Hepatocyte (in vitro differentiated cells): Measurements from ENCODE around the gene SERTAD2. TPM values are rescaled to one million over a fixed set of nuclear protein-coding genes. Genes with fewer than 3 reads are reported as not detected.
A peak's percentile ranks its signal among the peaks of the same experiment; 100 is the strongest.

ENCODE experiments used
- DNase-seq: peaks from one replicate; pipeline ENCODE4 v3.0.0-alpha.2; 2016; ENCODE audit warnings: low spot score
- H2AFZ ChIP-seq: fragments of 200-600 bp; sonication (generic); 2 replicates; pipeline ENCODE4 v1.6.0; 2016; ENCODE audit warnings: antibody characterized with exemption, mild to moderate bottlenecking
- H3K27ac ChIP-seq: fragments of 200-600 bp; sonication (generic); 2 replicates; pipeline ENCODE4 v1.5.1; 2016; ENCODE audit warnings: mild to moderate bottlenecking
- H3K27me3 ChIP-seq: fragments of 200-600 bp; sonication (generic); 2 replicates; pipeline ENCODE4 v1.6.1; 2016
- H3K36me3 ChIP-seq: fragments of 200-600 bp; sonication (generic); replicated peaks from 2 replicates; pipeline ENCODE4 v1.5.1; 2016; ENCODE audit warnings: low read depth; ENCODE audit not compliant: insufficient read depth
- H3K4me1 ChIP-seq: fragments of 200-600 bp; sonication (generic); 2 replicates; pipeline ENCODE4 v1.5.1; 2016; ENCODE audit warnings: mild to moderate bottlenecking, moderate library complexity; ENCODE audit not compliant: insufficient read depth
- H3K4me2 ChIP-seq: fragments of 200-600 bp; sonication (generic); 2 replicates; pipeline ENCODE4 v1.6.0; 2016
- H3K4me3 ChIP-seq: fragments of 200-600 bp; sonication (generic); 2 replicates; pipeline ENCODE4 v1.5.1; 2016; ENCODE audit warnings: mild to moderate bottlenecking
- H3K79me2 ChIP-seq: fragments of 200-600 bp; sonication (generic); 2 replicates; pipeline ENCODE4 v1.6.0; 2017; ENCODE audit warnings: mild to moderate bottlenecking
- H3K9me2 ChIP-seq: fragments of 200-600 bp; sonication (generic); replicated peaks from 2 replicates; pipeline ENCODE4 v1.6.0; 2017; ENCODE audit warnings: mild to moderate bottlenecking; ENCODE audit not compliant: insufficient read depth
- H3K9me3 ChIP-seq: fragments of 200-600 bp; sonication (generic); 2 replicates; pipeline ENCODE4 v1.5.1; 2016; ENCODE audit warnings: low read depth, mild to moderate bottlenecking
- H4K20me1 ChIP-seq: fragments of 200-600 bp; sonication (generic); 2 replicates; pipeline ENCODE4 v1.6.0; 2016; ENCODE audit warnings: mild to moderate bottlenecking; ENCODE audit not compliant: insufficient read depth, poor library complexity, severe bottlenecking
- CTCF ChIP-seq: fragments of 200-600 bp; sonication (generic); IDR thresholded peaks from 2 replicates; pipeline ENCODE4 v1.5.1; 2016; ENCODE audit warnings: antibody characterized with exemption, mild to moderate bottlenecking; ENCODE audit not compliant: poor library complexity
- EZH2 ChIP-seq: fragments of 200-600 bp; sonication (generic); IDR thresholded peaks from 2 replicates; pipeline ENCODE4 v1.6.1; 2016; ENCODE audit warnings: antibody characterized with exemption, mild to moderate bottlenecking, borderline replicate concordance
- EZH2phosphoT487 ChIP-seq: fragments of 200-600 bp; sonication (generic); IDR thresholded peaks from one replicate; pipeline ENCODE4 v1.6.1; 2018; ENCODE audit warnings: antibody characterized with exemption, mild to moderate bottlenecking, low read depth, moderate library complexity; ENCODE audit not compliant: unreplicated experiment, severe bottlenecking
- WGBS: methylation state at CpG from one replicate; pipeline ENCODE4 v1.1.6; 2016; ENCODE audit warnings: low lambda C conversion rate; ENCODE audit errors: missing lambda C conversion rate; 5-methylcytosine and 5-hydroxymethylcytosine counted together
- polyA plus RNA-seq: library from polyadenylated mRNA; unstranded; fragments of >200 nt; fragmentation: Nextera tagmentation; extraction: Ambion mirVana; gene quantifications from 2 replicates; pipeline ENCODE4 v1.2.1, GENCODE V29; 2016
- total RNA-seq: library from RNA; depleted of rRNA; stranded (reverse); fragments of >200 nt; gene quantifications from 2 replicates; pipeline ENCODE4 v1.2.3, GENCODE V29; 2014

Gene SERTAD2
- total and polyA plus RNA-seq, 2 experiments from 2014 or later, result 13.8 to 23.8 TPM

GRCh38 chr2:64629875-64630274, 23.8 kb downstream of the SERTAD2 start:
- Histone ChIP-seq H3K27me3 (no peaks in the 10 kb centered on the region), H3K27ac (no peak overlapping the region), H3K4me1 (peaks cover 22% of the 10 kb centered on the region), H3K4me2 (no peak overlapping the region), H2AFZ (no peak overlapping the region), H3K9me2 (no peaks in the 10 kb centered on the region), H3K4me3 (no peak overlapping the region), H4K20me1 (peaks cover 16% of the 10 kb centered on the region), H3K79me2 (peaks cover 19% of the 10 kb centered on the region), H3K36me3 (no peaks in the 10 kb centered on the region), H3K9me3 (no peaks in the 10 kb centered on the region)
- TF ChIP-seq EZH2 (no peak), CTCF (no peak), EZH2phosphoT487 (no peak)
- WGBS, result 88% methylated on average over 7 of the region's 7 CpGs
- DNase-seq, result no peak

GRCh38 chr2:64629329-64629781, 24.4 kb downstream of the SERTAD2 start:
- H2AFZ ChIP-seq, result no peak overlapping the region
- peaks cover 11% of the 10 kb centered on the region for H4K20me1 ChIP-seq
- H3K4me3 ChIP-seq, result no peak overlapping the region
- DNase-seq, result peak; percentile 57
- no peak overlapping the region for H3K4me2 ChIP-seq
- H3K9me2 ChIP-seq, result no peaks in the 10 kb centered on the region
- no peak for TF ChIP-seq EZH2phosphoT487
- no peak for TF ChIP-seq CTCF
- TF ChIP-seq EZH2, result no peak
- H3K4me1 ChIP-seq, result peaks cover 16% of the 10 kb centered on the region
- H3K36me3 ChIP-seq, result no peaks in the 10 kb centered on the region
- WGBS, result 78% methylated on average over 10 of the region's 10 CpGs
- no peaks in the 10 kb centered on the region for H3K27me3 ChIP-seq
- H3K9me3 ChIP-seq, result no peaks in the 10 kb centered on the region
- no peak overlapping the region for H3K27ac ChIP-seq
- peaks cover 13% of the 10 kb centered on the region for H3K79me2 ChIP-seq

- Histone ChIP-seq H3K27ac (no peak overlapping the region), H2AFZ (no peak overlapping the region), H3K9me2 (no peaks in the 10 kb centered on the region), H3K36me3 (no peaks in the 10 kb centered on the region), H4K20me1 (no peaks in the 10 kb centered on the region), H3K4me1 (peaks cover 7% of the 10 kb centered on the region), H3K27me3 (no peaks in the 10 kb centered on the region), H3K4me2 (no peak overlapping the region), H3K4me3 (no peak overlapping the region), H3K9me3 (no peaks in the 10 kb centered on the region), H3K79me2 (peaks cover 3% of the 10 kb centered on the region)
- DNase-seq, result no peak
- TF ChIP-seq EZH2phosphoT487, result no peak
- TF ChIP-seq EZH2, result no peak
- no peak for TF ChIP-seq CTCF
- 87% methylated on average over 14 of the region's 14 CpGs for WGBS
Measured at GRCh38 chr2:64627860-64628841, 25.6 kb downstream of the SERTAD2 start.
